Measurements from ENCODE around the gene MAL.

- TF ChIP-seq EP300 (IDR thresholded peaks at IDR 0.05) (no peak), CTCF (IDR thresholded peaks at IDR 0.05) (no peak)
These were observed 13.9 kb downstream of the MAL start for GRCh38 chr2:95039363-95039762.

Data from tibial nerve (tissue), 4 donors.